Measurements from ENCODE around the gene GARNL3.

DNA sequence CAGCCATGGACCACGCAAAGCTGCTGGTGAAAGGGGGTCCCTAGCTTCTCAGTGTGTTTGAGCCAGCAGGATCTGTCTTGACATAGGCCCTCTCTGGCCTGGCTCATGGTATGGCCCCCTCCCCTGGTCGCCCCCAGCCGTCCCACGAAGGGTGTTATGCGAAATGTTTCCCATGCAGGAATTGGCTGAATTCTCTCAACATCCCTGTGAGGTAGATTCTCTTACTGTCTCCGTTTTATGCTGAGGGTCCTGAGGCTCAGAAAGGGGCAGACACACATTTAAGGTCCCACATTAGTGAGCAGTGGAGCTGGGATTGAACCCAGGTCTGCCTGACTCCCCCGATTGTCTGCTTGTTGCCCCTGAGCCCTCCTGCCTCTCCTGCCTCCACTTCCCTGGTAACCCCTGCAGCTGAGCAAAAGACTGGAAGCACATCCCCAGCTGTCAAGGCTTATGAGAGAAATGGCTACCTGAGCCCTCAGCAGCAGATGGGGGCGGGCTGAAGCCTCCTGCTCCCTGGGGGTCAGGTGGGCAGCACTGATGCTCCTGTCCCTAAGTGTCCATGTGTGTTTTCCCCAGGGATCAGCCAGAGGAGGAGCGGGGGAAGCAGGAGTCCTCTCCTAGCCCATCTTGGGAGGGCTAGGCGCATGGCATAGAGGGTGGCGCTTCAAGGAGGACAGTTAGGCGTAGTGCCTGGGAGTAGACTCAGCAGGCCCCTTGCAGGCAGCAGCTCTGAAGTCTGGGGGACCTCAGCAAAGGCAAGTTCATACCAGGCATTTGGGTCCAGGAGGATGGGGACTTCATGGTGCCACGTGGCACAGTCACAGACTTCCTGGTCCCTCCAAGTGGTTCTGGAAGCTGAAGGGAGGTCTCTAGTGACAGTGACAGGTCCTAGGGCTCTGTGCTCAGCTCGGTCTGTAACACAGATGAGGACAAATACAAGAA, 49.0 kb upstream of the GARNL3 start:
- TF ChIP-seq POLR2AphosphoS5 (IDR thresholded peaks at IDR 0.05; ENCODE audit: low read depth, low read length): no peak
- TF ChIP-seq FOXP2 (optimal IDR thresholded peaks at IDR 0.05; ENCODE audit: borderline replicate concordance, extremely low read depth, extremely low read length, insufficient read depth): no peak

Data from PFSK-1 (cell line).